Measurements from ENCODE around the gene CALR. TPM values are rescaled to one million over a fixed set of nuclear protein-coding genes. Genes with fewer than 3 reads are reported as not detected.
"Not testable (repeated sequence)": the region's sequence is repeated elsewhere in the genome, so short reads cannot be mapped to it uniquely, and the experiment has no call there.

CALR gene
- total RNA-seq, 2 donors from 2014 or later, result 873 to 1,303 TPM

DNA sequence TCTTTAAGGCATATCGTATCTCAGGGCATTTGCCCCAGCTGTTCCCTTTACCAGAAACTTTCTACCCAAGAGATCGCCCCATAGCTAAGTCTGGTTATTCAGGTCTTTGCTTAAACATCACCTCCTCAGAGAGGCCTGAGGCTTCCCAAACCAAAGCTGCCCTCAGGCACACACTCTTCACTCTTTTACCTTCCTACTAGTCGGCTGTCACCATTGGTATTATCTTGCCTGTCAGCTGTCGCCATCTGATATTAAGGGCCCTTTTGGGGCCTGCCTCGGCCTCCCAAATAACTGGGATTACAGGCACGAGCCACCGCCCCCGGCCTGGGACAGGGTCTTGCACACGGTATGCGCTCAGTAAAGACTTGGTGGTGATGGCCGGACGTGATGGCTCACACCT is 17.6 kb downstream of the CALR start:
- Mint-ChIP-seq H3K4me1 (peaks cover 13% of the 10 kb centered on the region), H3K27me3 (ENCODE audit: insufficient read depth) (no peaks in the 10 kb centered on the region), H3K27ac (peak overlapping the region; percentile 92), H3K36me3 (ENCODE audit: low read depth) (peaks cover 34% of the 10 kb centered on the region), H3K4me3 (peak overlapping the region; percentile 85), H3K9me3 (no peaks in the 10 kb centered on the region)
- Histone ChIP-seq H3K27me3 (ENCODE audit: control insufficient read depth, insufficient read depth, low read length, poor library complexity, severe bottlenecking) (no peaks in the 10 kb centered on the region), H3K36me3 (ENCODE audit: control insufficient read depth, insufficient read depth, low read length) (peaks cover 29% of the 10 kb centered on the region), H3K9ac (ENCODE audit: extremely low read depth, low read length, poor library complexity, severe bottlenecking) (peak overlapping the region; percentile 82), H3K9me3 (ENCODE audit: control insufficient read depth, low read length) (no peaks in the 10 kb centered on the region), H3K27ac (ENCODE audit: low read depth, low read length) (no peak overlapping the region), H3K4me3 (ENCODE audit: low read length) (peak overlapping the region; percentile 95), H3K4me1 (ENCODE audit: control insufficient read depth, insufficient read depth, low read length) (no peaks in the 10 kb centered on the region)
- WGBS, 2 experiments (ENCODE audit: insufficient coverage in 1 of 2, insufficient read length in 1 of 2), result 75 to 83% methylated on average over 12 of the region's 12 CpGs
- TF ChIP-seq, protein P1, sequence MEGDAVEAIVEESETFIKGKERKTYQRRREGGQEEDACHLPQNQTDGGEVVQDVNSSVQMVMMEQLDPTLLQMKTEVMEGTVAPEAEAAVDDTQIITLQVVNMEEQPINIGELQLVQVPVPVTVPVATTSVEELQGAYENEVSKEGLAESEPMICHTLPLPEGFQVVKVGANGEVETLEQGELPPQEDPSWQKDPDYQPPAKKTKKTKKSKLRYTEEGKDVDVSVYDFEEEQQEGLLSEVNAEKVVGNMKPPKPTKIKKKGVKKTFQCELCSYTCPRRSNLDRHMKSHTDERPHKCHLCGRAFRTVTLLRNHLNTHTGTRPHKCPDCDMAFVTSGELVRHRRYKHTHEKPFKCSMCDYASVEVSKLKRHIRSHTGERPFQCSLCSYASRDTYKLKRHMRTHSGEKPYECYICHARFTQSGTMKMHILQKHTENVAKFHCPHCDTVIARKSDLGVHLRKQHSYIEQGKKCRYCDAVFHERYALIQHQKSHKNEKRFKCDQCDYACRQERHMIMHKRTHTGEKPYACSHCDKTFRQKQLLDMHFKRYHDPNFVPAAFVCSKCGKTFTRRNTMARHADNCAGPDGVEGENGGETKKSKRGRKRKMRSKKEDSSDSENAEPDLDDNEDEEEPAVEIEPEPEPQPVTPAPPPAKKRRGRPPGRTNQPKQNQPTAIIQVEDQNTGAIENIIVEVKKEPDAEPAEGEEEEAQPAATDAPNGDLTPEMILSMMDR (conservative IDR thresholded peaks at IDR 0.05), result no peak
- no peak for DNase-seq

GRCh38 chr19:12956446-12957388 is 18.3 kb downstream of the CALR start, which contains the start of gene GADD45GIP1:
GADD45GIP1 (minus strand) TSS chr19:12957223; CDS start chr19:12957212, 11 bp downstream.
- peak within 1 kb of the TSS; percentile 82 for H3K9ac ChIP-seq (ENCODE audit: extremely low read depth, low read length, poor library complexity, severe bottlenecking)
- H3K27me3 Mint-ChIP-seq (ENCODE audit: insufficient read depth), result no peaks in the 10 kb centered on the region
- H3K4me3 ChIP-seq (ENCODE audit: low read length), result peak within 1 kb of the TSS; percentile 95
- 4 to 6% methylated on average over 28 to 81 of the region's 84 CpGs for WGBS, 2 experiments (ENCODE audit: insufficient coverage in 1 of 2, insufficient read length in 1 of 2)
- H3K4me3 Mint-ChIP-seq, result peak within 1 kb of the TSS; percentile 85
- H3K27ac ChIP-seq (ENCODE audit: low read depth, low read length), result peak within 1 kb of the TSS; percentile 77
- H3K9me3 Mint-ChIP-seq, result no peaks in the 10 kb centered on the region
- peaks cover 13% of the 10 kb centered on the region for H3K4me1 Mint-ChIP-seq
- H3K4me1 ChIP-seq (ENCODE audit: control insufficient read depth, insufficient read depth, low read length), result no peaks in the 10 kb centered on the region
- DNase-seq, result peak; percentile 91
- peaks cover 27% of the 10 kb centered on the region for H3K36me3 Mint-ChIP-seq (ENCODE audit: low read depth)
- TF ChIP-seq, protein P1 (conservative IDR thresholded peaks at IDR 0.05), result no peak
- no peaks in the 10 kb centered on the region for H3K9me3 ChIP-seq (ENCODE audit: control insufficient read depth, low read length)
- peaks cover 22% of the 10 kb centered on the region for H3K36me3 ChIP-seq (ENCODE audit: control insufficient read depth, insufficient read depth, low read length)
- no peaks in the 10 kb centered on the region for H3K27me3 ChIP-seq (ENCODE audit: control insufficient read depth, insufficient read depth, low read length, poor library complexity, severe bottlenecking)
- H3K27ac Mint-ChIP-seq, result peak within 1 kb of the TSS; percentile 92

DNA sequence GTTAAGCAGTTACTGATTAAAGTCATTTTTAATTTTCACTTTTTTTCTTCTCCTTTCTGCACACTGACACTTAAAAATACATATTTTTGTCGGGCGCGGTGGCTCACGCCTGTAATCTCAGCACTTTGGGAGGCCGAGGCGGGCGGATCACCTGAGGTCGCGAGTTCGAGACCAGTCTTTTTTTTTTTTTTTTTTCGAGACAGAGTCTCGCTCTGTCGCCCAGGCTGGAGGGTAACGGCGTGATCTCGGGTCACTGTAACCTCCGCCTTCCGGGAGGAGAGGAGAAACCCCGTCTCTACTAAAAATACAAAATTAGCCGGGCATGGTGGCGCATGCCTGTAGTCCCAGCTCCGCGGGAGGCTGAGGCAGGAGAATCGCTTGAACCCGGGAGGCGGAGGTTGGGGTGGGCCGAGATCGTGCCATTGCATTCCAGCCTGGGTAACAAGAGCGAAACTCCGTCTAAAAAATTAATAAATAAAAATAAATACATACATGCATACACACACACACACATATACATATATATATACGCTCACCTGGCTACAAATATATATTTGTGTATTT is 19.1 kb downstream of the CALR start:
- Histone ChIP-seq H3K4me3 (ENCODE audit: low read length) (peak overlapping the region; percentile 95), H3K36me3 (ENCODE audit: control insufficient read depth, insufficient read depth, low read length) (peaks cover 18% of the 10 kb centered on the region), H3K9ac (ENCODE audit: extremely low read depth, low read length, poor library complexity, severe bottlenecking) (peak overlapping the region; percentile 82), H3K27ac (ENCODE audit: low read depth, low read length) (peak overlapping the region; percentile 77)
- not testable (repeated sequence) for H3K4me1 ChIP-seq (ENCODE audit: control insufficient read depth, insufficient read depth, low read length); DNase-seq; H3K27me3 ChIP-seq (ENCODE audit: control insufficient read depth, insufficient read depth, low read length, poor library complexity, severe bottlenecking); H3K9me3 Mint-ChIP-seq; H3K9me3 ChIP-seq (ENCODE audit: control insufficient read depth, low read length); H3K27me3 Mint-ChIP-seq (ENCODE audit: insufficient read depth)
- Mint-ChIP-seq H3K36me3 (ENCODE audit: low read depth) (peaks cover 22% of the 10 kb centered on the region), H3K4me1 (peaks cover 13% of the 10 kb centered on the region), H3K4me3 (peak overlapping the region; percentile 85), H3K27ac (peak overlapping the region; percentile 89)
- WGBS, 2 experiments (ENCODE audit: insufficient coverage in 1 of 2, insufficient read length in 1 of 2), result 82 to 85% methylated on average over 21 to 27 of the region's 31 CpGs

Measured in endodermal cell (in vitro differentiated cells).